GM19099 (cell line): ENCODE data around the gene E2F1.

Experiments
- POLR2A ChIP-seq: IDR thresholded peaks from 3 replicates; pipeline ENCODE4 v1.6.1; 2011; ENCODE audit warnings: low read depth; ENCODE audit not compliant: insufficient read length; ENCODE audit errors: extremely low read depth

The E2F1 gene, protein sequence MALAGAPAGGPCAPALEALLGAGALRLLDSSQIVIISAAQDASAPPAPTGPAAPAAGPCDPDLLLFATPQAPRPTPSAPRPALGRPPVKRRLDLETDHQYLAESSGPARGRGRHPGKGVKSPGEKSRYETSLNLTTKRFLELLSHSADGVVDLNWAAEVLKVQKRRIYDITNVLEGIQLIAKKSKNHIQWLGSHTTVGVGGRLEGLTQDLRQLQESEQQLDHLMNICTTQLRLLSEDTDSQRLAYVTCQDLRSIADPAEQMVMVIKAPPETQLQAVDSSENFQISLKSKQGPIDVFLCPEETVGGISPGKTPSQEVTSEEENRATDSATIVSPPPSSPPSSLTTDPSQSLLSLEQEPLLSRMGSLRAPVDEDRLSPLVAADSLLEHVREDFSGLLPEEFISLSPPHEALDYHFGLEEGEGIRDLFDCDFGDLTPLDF

DNA sequence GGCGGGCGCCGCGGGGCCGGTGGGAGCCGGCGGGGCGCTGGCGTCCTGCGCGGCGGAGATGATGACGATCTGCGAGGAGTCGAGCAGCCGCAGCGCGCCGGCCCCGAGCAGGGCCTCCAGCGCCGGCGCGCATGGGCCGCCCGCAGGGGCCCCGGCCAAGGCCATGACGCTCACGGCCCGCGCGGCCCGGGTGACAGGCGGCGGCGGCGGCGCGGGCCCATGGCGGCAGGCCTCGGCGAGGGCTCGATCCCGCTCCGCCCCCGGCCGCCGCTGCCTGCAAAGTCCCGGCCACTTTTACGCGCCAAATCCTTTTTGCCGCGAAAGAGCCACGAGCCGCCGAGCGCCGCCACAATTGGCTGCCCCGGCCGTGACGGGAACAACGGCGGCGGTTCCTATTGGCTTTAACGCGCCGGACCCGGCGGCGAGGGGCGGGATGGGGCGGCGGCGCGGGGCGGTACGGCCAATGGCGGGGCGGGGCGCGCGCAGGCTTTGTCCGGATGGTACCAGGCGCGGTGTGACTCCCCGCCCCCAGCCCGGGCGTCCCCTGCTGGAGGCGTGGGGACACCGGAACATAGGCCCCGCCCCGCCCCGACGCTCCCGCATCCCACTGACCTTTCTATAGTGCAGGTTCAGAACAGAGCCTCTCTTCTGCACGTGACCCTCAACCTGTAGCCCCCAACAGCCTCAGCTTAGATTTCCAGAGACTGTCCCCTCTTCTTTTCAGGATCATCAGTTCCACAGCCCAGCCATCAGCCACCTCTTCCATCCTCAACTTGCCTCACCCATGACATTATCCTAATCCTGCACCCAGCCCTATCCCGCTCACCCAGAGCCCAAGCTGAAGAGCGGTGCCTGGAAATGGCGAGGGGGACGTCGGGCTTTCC is at the start of gene E2F1:
Gene E2F1, minus strand, starts transcription at position 286 of the 884 bp plus-strand sequence. Its CDS starts 121 bp downstream, at position 165.
- peak; percentile 71 for TF ChIP-seq POLR2A

DNA sequence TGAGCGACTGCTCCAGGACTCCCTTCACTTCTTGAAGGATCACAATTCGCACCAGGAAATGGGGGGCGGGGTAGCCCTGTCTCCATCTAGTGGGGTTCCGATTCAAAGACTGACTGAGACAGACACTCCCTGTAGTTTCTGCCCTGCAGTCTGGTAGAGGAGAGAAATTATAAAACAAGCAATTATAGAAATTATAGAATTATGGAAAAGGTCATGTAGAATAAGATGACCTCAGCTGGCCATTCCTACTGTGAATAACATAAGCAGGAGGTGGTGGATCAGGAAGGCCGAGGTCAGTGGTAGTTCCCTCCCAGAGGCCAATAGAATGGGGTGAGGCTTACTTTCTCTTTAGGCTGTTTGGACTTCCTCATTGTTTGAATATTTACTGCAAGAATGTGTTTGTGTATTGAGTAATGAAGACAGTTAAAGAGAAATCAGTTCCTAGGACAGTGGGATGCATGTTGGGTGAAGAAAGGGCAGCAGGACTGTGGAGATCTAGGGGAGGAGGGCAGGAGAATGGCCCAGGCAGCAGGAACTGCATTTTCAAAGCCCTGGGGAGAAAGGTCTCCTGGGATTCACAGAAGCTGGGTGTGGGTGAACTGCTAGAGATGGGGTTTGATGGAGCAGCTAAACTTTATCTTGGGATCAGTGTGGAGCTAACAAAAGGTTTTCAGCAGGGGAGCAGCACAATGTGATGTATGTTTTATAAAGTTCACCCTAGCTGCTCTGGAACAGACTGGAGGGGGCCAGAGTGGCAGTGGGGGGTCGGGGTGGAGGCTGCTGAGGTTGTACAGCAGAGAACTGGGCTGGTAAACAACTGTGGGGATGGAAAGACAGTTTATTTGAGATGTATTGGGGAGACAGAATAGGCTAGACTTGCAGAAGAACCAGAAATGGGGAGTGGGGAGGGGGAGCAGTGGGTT is 47.7 kb upstream of the E2F1 start:
- peak; percentile 10 for TF ChIP-seq POLR2A

DNA sequence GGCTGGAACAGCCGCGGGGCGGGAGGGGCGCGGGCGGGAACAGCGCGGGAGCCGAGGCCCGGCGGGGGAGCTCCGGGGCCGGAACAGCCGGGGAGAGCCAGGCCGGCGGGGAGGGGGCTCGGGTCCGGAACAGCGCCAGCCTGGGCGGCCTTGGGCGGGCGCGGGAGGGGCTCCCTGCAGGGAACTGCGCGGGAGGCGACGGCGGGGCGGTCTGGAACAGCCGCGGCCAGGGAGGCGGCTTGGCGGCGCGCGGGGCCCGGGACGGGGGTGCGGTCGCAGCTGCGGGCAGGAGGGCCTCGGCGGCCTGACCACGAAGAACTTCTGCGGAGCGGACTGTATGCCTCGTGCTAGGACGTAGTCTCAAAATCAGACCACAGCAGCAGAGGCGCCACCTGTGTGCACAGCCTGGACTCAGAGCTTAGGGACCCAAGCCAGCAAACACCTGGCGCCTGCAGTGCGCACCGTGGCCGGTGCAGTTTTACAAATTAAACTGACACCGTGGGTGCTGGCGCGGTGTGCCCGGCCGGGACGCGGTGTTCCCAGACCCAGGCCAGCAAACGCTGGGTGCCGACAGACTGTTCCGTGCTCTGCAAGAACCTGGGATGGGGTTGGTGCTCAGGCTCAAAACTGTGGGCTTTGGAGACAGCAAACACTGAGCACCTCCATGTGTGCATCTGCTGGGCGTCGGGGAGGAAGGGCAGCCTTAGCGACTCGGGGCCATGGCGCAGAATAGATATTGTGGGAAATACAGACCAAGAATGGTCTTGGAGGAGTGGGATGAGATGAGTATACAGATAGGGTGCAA is 46.2 kb upstream of the E2F1 start:
- peak; percentile 61 for TF ChIP-seq POLR2A

DNA sequence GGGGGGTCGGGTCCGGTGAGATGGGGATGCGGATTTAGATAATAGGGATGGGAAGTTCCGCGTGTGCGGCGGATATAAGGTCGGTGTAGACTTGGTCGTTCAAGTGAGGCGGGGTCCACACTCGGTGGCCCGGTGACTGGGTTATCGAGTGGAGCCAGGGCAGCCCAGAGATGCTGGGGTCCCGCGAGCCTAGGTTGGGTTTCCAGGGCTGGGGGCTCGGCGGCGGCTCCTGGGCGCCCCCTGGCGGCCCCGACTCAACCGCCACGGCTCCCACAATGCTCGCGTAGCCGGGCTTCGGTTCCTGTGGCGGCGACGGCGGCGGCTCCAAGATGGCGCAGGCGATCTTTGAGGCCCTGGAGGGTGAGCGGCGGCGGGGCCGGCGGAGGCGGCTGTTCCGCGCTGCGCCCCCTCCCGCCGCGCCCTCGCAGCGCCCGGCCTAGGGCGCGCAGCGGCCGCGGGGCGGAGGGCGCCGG is 45.5 kb upstream of the E2F1 start, which contains the start of gene ZNF341:
Gene ZNF341, plus strand, starts transcription at position 304 of the 473 bp plus-strand sequence. Its CDS starts 26 bp downstream, at position 330.
- peak; percentile 11 for TF ChIP-seq POLR2A

DNA sequence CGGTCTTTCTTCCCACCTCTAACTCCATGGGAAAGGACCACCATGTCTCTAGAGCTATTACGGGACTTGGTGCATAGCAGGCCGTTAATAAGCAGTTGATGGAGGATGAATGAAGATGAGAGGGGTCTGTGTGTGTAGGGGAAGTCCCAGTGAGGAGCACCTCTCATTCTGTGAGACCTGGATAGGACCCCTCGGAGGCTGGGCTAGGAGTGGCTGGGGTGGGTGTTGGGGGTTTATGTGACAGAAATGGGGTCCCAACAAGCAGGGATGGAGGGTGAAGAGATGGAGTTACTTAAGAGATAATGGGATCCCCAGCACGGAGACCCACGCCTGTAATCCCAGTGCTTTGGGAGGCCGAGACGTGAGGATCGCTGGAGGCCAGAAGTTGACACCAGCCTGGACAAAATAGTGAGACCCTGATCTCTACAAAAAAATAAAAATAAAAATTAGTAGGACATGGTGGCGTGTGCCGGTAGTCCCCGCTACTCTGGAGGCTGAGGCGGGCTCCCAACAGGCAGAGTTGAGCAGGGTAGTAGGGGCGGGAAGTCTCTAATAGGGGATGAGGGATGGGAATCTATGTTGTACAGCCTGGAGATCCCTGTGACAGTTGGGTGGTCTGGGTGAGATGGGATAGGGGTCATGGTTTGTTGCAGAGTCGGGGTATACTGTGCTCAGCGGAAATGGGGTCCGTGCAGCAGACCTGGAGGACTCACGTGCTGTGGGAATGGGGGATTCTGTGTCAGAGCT is 44.9 kb upstream of the E2F1 start:
- no peak for TF ChIP-seq POLR2A

DNA sequence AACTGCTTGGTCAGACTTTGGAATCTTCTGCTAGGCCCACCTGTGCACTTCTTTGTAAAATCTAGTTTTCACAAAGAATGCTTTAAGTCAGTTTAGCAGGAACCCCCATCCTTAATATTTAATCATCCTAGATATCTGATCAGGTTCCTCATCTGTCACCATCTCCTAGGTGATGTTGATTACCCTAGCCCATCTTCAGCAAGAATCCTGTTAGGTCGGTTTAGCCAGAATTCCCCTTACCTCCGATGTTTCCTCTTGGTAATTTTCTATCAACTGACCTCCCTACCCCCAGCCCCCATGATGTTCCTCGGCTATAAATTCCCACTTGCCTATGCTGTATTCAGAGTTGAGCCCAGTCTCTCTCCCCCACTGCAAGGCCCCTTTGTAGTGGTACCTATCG is 42.9 kb upstream of the E2F1 start:
- no peak for TF ChIP-seq POLR2A

DNA sequence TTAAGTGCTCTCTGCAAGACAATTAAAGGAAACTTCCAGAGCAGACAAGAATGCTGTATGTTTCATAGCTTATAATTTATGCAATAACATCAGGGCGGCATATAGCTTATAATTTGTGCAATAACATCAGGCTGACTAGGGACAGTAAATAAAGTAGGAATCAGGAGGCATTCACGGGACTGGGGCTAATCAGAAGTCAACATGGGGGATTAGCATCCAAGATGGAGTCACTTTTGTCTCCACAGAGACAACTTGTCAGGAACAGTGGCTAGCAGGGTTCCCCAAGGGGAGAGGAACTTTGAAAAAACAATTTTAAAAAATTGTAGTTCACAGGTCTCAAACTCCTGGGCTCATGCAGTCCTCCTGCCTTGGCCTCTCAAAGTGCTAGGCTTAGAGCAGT is 42.3 kb upstream of the E2F1 start:
- TF ChIP-seq POLR2A: no peak

DNA sequence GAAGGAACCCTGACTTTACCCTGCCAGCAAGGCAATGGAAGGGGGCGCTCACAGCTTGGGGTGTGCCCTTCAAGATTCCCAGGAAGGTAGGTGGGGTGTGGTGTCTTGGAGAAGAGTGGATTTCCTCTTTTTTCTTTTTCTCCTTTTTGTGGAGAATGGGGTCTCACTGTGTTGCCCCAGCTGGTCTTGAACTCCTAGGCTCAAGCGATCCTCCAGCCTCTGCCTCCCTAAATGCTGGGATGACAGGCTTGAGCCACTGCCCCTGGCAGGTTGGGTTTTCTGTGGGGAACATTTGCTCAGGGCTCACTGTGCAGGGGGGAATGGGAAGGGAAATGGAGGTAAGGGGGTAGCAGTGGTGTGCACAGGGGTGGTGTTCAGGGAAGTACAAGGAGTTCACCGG is 41.6 kb upstream of the E2F1 start:
- no peak for TF ChIP-seq POLR2A

DNA sequence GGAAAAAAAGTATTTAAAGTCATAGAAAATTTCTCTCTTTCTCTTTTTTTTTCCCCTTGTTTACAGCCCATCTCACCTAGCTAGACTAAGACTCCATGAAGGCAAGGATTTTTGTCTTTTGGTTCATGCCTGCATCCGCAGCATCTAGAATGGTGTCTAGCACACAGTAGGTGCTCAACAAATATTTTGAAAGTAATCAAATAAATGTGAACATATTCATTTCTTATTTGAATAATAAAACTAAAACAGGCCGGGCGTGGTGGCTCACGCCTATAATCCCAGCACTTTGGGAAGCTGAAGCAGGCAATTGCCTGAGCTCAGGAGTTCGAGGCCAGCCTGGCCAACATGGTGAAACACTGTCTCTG is 40.9 kb upstream of the E2F1 start:
- TF ChIP-seq POLR2A: no peak

DNA sequence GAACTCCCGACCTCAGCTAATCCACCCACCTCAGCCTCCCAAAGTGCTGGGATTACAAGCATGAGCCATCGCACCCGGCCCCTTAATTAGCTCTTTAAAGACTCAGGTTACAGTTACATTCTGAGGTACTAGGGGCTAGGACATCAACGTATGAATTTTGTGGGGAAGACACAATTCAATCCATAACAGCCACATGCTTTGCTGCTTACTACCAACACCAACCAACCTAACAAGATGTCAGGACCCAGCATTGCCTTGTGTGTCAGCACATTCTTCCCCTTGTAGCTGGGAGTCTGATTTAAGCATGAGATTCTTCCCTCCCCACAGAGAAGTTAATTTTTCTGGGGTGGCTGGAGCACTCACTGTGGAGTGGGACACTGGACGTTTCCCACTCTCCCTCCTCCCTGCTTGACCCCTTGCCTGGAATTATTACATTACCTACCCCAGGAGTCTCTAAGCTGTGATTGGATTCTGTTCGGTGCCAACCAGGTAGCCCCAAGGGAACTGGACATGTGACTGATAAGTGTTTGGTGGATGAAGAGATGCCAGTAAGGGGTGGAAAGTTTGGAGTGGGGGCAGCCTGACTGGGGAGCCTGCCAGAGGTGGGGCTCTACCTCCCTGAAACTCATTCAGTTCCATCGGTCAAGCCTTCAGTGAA is 39.6 kb upstream of the E2F1 start:
- TF ChIP-seq POLR2A: no peak

DNA sequence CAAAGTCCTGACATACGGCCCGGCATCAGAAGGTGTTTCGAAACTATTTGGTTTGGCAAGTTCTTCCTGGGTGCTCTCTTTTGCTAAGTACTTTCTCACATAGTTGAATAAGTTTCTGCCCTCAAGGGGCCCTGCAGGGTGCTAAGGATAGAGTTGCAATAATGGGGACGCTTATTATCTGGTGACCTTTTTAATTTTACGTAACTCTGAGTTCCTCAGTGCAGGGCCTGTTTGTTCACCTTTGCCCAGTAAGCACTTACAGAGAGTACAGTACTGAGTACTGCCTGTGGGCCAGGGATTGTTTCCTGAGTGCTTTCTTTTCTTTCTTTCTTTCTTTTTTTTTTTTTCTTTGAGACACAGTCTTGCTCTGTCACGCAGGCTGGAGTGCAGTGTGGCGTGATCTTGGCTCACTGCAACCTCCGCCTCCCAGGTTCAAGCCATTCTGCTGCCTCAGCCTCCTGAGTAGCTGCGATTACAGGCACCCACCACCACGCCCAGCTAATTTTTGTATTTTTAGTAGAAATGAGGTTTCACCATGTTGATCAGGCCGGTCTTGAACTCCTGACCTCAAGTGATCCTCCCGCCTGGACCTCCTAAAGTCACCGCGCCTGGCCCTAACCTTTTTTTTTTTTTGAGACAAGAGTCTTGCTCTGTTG is 38.4 kb upstream of the E2F1 start:
- no peak for TF ChIP-seq POLR2A
